GM18858 (cell line): Measurements from ENCODE around the gene RTP5.

Experiments
- ATAC-seq: cut with Tn5 transposase; IDR thresholded peaks from one replicate; pipeline ENCODE4 v1.9.1; 2021; ENCODE audit not compliant: unreplicated experiment

Gene RTP5

GRCh38 chr2:241857572-241858121 lies 11.9 kb upstream of the RTP5 start:
- no peak for ATAC-seq

DNA sequence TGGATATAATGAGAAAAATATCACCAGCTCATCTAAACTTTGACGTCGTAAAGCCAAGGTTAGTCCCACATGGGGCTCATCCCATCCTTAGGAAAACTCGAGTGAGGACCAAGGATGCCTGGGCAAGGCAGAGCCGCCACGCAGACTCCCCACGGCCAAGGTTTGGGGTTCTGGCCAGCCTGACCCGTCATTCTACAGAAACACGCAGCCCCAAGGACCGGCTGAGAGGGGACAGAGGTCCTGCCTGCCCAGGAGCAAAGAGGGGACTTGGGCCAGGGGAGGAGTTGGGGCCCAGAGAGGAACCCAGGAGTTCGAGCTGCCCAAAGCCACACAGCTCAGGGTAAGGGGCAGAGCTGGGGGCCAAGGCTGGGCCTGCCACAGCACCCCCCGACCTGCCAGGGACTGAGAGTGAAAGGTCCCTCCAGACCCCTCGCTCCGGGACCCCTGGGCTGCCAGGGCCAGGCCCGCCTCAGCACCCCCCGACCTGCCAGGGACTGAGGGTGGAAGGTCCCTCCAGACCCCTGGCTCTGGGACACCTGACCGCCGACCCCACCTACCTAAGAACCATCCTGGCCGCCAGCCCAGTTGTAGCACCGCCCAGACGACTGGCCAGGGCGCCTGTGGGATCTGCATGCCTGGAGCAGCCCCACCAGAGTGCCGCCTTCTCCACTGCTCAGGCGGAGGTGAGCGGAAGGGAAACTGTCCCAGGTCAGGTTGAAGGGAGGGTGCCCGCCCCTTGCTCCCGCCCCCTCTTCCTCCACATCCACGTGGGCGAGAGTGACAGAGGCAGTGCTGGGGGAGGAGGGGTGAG lies 11.1 kb upstream of the RTP5 start, which contains the start of gene PDCD1:
PDCD1 (minus strand) TSS at position 689 of the 811 bp plus-strand sequence; CDS start at position 633, 56 bp downstream.
- ATAC-seq, result no peak

GRCh38 chr2:241859017-241859435 lies 10.5 kb upstream of the RTP5 start:
- ATAC-seq, result no peak

DNA sequence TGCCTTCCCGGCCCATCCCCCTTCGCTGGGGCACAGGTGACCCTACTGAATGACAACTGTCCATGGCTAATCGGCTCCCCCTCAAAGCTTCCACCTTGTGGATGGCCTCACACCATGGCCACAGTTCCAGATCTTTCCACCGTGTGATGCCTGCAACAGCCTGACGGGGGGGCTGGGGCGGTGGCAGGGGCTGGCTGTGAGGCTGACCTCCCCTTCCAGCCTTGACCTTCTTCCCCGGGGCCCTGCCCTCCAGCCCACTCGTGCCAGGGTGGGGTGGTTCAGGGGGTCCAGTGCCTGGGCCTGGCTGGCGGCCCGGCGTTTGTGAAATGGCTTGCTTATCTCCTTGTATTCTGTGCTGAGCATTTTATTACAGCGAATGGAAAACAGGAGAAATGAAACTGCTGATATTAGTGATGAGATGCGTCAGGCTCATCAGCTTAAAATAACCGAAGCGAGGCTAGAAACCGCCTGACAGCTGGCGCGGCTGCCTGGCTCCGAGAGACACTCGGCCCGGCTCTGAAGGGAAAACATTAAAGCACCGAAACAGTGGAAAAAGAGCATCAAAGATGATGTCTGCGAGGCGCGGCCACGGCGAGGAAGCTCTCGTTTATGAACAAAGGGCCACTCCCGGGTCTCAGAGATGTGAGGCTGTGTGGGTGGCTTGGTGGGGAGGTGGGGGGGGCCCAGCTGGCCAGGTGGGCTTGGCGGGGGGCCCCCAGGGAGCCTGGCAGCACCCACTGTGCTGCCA lies 9.9 kb upstream of the RTP5 start:
- ATAC-seq, result no peak

DNA sequence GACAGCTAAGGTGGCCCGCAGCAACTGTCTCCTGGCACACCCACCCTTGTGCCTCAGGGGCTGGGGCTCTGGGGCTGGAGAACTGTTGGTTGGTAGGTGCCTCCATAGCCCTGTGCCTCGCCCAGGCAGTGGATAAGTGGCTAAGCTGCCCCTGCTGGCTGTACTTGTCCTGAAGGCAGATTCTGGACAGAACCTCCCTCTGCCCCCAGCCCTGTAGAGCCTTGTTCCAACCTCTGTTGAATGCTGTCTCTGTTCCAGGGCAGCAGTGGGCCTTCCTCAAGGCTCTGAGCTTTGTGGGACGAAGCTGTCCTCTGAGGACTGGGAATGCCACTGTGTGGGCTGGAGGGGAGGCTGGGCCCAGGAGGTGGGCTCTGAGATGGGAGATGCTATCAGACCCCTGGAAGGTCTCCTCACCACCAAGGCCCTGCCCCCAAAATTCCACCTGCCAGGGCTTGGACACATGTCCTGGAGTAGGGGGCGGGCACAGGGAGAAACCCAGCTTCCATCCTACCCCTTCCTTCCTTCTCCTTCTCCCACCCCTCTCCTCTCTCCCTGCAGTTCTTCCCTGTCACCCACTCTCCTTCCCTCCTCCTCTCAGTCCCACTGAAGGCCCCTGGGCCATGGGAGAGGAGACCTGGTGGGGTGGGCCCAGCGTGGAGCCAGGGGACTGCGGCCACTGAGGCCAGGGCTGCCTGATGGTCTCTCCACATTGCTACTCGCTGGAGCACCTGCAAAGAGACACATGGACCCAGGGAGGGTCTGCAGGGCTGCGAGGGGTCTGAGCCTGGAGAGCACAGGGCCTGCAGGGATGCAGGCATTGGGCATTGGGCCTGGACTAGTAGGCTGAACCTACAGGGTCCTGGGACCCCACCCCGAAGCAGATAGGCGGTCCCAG lies 9.1 kb upstream of the RTP5 start:
- ATAC-seq, result no peak

DNA sequence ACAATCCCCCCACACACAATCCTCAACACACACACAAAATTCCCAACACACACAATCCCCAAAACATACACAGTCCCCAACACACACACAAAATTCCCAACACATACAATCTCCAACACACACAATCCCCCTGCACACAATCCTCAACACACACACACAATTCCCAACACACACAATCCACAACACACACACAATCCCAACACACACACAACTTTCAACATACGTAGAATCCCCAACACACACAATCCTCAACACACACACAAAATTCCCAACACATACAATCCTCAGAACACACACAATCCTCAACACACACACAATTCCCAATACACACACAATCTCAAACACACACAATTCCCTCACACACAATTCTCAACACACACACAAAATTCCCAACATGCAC lies 8.3 kb upstream of the RTP5 start:
- no peak for ATAC-seq

DNA sequence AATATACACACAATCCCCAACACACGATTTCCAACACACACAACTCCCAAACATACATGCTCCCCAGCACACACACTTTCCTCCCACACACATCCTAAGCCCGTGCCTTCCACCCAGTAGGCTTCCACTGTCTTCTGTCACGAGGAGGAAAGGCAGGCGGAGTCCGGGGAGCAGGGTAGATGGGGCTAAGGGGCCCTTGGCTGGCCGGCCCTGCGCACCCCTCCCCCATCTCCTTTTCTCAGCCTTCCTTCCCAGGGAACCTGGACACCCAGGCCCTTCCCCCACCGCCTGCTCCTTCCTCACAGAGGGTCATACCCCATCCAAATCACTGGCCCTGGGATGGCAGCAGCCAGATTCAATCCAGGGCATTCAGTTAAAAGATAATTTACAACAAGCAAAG lies 7.4 kb upstream of the RTP5 start:
- no peak for ATAC-seq

DNA sequence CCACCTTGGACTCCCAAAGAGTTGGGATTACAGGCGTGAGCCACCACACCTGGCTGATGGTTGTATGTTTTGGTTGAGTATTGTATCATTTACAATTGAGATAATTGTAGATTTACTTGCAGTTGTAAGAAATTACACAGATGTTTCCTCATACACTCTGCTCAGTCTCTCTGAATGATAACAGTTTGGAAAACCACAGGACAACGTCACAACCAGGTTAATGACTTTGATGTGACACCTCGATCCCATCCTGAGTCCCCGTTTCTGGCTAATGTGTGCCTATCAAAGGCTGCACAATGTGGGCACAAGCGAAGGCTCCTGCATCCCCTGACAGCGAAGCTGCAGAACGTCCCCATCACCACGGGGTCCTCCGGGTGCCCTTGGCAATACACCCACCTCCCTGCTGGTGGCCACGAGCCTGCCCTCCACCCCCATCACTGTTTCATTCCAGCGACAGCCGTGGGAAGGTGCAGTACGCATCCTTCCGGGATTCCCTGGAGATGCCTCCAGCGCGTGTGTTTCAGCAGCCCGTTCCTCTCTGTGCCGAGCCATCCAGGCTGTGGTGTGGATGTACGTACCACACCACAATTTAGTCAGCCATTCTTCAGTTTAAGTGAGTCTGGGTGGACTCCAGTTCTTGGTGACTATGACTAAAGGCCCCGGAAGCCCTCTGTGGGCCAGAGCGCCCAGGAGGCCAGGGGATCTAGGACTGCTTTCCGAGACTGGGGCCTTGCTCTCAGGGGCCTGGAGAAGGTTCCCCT lies 6.6 kb upstream of the RTP5 start:
- ATAC-seq, result no peak

- no peak for ATAC-seq
Observed at GRCh38 chr2:241863536-241863954, 6.0 kb upstream of the RTP5 start.

- no peak for ATAC-seq
Observed at GRCh38 chr2:241864168-241864849, 5.2 kb upstream of the RTP5 start.

- no peak for ATAC-seq
Observed at GRCh38 chr2:241864850-241865213, 4.7 kb upstream of the RTP5 start.

- ATAC-seq, result no peak
Observed at GRCh38 chr2:241865416-241865956, 4.0 kb upstream of the RTP5 start.

DNA sequence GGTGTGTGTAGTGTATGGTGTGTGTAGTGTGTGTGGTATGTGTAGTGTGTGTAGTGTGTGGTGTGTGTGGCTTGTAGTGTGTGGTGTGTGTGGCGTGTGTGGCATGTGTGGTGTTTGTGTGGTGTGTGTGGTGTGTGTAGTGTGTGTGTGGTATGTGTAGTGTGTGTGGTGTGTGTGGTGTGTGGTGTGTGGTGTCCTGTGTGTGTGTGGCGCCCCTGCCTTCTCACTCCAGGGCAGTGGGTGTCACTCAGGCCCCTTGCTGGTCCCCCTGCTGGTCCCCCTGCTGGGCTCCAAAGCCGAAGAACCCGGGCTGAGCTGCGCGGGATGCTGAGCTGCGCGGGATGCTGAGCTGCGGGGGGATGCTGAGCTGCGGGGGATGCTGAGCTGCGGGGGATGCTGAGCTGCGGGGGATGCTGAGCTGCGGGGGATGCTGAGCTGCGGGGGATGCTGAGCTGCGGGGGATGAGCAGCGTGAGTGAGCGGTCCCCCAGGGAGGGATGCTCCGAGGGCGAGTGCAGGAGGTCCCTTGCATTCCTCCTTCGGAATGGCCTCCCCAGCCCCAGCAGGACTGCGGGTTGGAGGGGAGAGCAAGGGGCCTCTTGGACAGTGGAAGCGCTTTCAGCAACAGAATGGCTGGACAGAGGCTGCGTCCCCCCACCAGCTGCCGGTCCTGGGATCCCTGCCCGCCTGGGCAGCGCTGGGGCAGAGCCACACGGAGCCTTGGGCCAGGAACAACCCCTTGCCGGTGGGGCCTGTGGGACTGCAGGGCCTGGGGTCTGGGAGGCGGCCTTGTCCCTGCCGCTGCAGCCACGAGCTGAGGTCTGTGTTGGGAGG lies 3.4 kb upstream of the RTP5 start:
- ATAC-seq, result no peak

DNA sequence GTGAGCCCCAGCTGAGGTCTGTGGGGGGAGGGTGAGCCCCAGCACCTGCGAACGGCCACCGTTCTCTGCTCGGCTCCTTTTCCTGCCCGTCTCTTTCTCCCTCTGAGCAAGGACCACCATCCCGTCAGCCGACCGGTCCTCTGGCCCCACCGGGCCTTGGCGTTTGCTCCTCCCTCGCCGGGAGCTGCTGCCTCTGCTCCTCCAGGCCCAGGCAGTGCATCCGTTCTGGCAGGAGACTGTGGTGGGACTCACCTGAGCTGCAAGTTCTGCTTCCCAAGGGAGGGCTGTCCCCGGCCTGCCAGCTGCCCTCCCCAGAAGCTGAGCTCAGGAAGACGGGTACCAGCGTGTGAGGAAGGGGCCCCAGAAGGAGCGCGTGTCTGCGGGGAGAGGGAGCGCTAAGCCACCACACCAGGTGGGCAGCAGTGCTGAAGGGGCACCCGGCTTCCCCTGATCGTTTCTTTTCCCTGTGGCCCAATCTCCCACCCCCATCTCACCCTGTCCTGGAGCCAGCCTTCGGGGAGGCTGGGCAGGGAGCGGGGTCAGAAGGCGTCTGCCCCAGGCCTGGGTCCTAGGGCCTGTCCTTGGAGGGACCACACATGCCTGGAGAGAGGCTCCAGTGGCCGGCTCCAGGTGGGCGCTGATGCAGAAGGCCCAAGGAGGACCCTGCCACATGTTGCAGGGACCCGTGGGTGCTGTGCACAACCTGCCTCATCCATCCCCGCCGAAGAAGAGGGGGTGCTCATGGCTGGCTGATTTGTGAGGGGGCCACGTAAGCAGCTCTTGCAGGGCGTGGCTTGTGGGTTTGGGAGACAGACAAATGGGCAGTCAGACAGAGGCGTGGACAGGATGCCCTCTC lies 2.5 kb upstream of the RTP5 start:
- no peak for ATAC-seq

- ATAC-seq, result no peak
Observed at GRCh38 chr2:241867776-241868420, 1.6 kb upstream of the RTP5 start.

DNA sequence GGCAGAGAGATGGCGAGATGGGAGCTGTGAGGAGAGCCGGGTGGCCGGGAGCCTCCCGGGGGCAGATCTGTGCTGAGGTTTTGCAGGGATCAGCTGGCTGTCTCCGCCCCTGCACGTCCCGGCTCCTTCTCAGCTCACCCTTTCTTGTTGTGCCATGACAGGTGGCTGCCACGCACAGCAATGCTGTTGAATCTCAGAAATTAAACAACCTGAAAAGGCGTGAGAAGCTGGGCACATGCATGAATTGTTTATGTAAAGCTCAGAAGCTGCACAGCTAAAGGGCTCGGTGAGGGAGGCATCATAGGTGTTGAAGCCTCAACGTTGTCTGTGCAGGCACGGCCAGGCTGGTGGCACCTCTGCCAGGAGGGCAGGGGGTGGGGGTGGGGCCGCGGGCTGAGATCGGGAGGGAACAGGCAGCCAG lies 858 bp upstream of the RTP5 start:
- no peak for ATAC-seq

DNA sequence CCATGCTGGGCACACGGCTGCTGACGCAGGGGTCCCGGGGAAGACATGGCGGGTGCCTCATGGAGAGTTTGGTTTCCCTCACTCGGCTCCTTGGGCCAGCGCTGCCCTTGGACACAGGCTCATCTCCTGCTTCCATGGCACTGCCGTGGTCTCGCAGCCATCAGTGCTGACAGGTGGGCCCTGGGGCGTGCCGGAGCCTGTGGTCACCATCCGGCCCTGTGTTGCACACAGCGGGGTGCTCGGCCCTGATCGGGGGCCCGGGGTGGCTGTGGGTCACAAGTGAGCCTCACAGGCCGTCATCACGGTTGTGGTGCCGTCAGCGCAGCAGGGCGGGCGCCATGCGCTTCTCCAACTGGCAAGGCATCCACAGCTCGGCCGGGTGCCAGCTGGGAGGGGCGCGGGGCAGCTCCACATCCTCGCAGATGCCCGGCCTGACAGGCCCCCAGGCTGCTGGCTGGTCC lies 582 bp downstream of the RTP5 start:
- ATAC-seq, result no peak
